HepG2 (cell line): Measurements from ENCODE around the gene AHSG.

Experiments
- DPF2 ChIP-seq: sonication (generic); formaldehyde crosslinking; IDR thresholded peaks from 2 replicates; pipeline ENCODE4 v1.4.0; 2020; ENCODE audit warnings: mild to moderate bottlenecking, low read depth, missing genetic modification reagents, borderline replicate concordance
- EP300 ChIP-seq, 3 experiments: sonication (generic) in 1 of 3; formaldehyde crosslinking in 1 of 3; IDR thresholded peaks; 2 replicates each; pipeline versions ENCODE4 v1.5.1 to v1.6.1; 2011 to 2020; ENCODE audit warnings: low read depth in 2 of 3, low read length in 2 of 3, borderline replicate concordance in 1 of 3, improper control_type of control experiment in 1 of 3, mild to moderate bottlenecking in 1 of 3, missing genetic modification reagents in 1 of 3, moderate library complexity in 1 of 3
- FOXM1 ChIP-seq: sonication (generic); formaldehyde crosslinking; IDR thresholded peaks from 2 replicates; pipeline ENCODE4 v1.5.0; 2020; ENCODE audit warnings: missing genetic modification reagents
- POLR2AphosphoS2 ChIP-seq: IDR thresholded peaks from 2 replicates; pipeline ENCODE4 v1.6.1; 2011; ENCODE audit warnings: low read depth, low read length, improper control_type of control experiment
- RBAK ChIP-seq: sonication (generic); formaldehyde crosslinking; IDR thresholded peaks from 2 replicates; pipeline ENCODE4 v1.5.1; 2020; ENCODE audit warnings: mild to moderate bottlenecking, missing genetic modification reagents
- SP2 ChIP-seq: sonication (generic); formaldehyde crosslinking; IDR thresholded peaks from 2 replicates; pipeline ENCODE4 v1.5.1; 2020; ENCODE audit warnings: mild to moderate bottlenecking, missing genetic modification reagents
- ZNF530 ChIP-seq: sonication (generic); formaldehyde crosslinking; IDR thresholded peaks from 2 replicates; pipeline ENCODE4 v1.5.0; 2020; ENCODE audit warnings: low read depth, mild to moderate bottlenecking, missing genetic modification reagents
- TF ChIP-seq, protein P1 (sequence below): sonication (generic); formaldehyde crosslinking; IDR thresholded peaks from 2 replicates; pipeline ENCODE4 v1.4.0; 2020; ENCODE audit warnings: mild to moderate bottlenecking, missing genetic modification reagents
- TF ChIP-seq, protein P2 (sequence below): sonication (generic); formaldehyde crosslinking; IDR thresholded peaks from 2 replicates; pipeline ENCODE4 v1.5.0; 2020; ENCODE audit warnings: mild to moderate bottlenecking, missing genetic modification reagents, moderate library complexity
- TF ChIP-seq, protein P3 (sequence below), 2 experiments: IDR thresholded peaks; 2 replicates each; pipeline ENCODE4 v1.6.1; 2011 to 2012; ENCODE audit warnings: low read length in 2 of 2, borderline replicate concordance in 1 of 2, low read depth in 1 of 2, mild to moderate bottlenecking in 1 of 2, moderate library complexity in 1 of 2

DNA sequence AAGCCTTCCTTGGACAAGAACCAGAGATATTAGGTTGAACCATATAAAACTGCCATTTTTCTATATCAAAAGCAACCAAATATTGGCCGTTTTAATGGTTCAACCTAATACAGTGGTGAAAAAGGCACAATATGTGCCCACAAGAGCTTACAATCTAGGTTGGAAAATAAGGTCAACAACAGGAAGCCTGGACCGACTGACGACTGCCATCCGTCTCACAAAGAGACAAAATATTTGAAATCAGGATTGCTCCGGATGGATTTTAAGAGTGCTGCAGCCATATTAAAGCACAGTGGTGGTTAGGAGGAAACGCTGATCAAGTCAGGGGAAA is 1.4 kb downstream of the AHSG start:
- TF ChIP-seq, protein P1, sequence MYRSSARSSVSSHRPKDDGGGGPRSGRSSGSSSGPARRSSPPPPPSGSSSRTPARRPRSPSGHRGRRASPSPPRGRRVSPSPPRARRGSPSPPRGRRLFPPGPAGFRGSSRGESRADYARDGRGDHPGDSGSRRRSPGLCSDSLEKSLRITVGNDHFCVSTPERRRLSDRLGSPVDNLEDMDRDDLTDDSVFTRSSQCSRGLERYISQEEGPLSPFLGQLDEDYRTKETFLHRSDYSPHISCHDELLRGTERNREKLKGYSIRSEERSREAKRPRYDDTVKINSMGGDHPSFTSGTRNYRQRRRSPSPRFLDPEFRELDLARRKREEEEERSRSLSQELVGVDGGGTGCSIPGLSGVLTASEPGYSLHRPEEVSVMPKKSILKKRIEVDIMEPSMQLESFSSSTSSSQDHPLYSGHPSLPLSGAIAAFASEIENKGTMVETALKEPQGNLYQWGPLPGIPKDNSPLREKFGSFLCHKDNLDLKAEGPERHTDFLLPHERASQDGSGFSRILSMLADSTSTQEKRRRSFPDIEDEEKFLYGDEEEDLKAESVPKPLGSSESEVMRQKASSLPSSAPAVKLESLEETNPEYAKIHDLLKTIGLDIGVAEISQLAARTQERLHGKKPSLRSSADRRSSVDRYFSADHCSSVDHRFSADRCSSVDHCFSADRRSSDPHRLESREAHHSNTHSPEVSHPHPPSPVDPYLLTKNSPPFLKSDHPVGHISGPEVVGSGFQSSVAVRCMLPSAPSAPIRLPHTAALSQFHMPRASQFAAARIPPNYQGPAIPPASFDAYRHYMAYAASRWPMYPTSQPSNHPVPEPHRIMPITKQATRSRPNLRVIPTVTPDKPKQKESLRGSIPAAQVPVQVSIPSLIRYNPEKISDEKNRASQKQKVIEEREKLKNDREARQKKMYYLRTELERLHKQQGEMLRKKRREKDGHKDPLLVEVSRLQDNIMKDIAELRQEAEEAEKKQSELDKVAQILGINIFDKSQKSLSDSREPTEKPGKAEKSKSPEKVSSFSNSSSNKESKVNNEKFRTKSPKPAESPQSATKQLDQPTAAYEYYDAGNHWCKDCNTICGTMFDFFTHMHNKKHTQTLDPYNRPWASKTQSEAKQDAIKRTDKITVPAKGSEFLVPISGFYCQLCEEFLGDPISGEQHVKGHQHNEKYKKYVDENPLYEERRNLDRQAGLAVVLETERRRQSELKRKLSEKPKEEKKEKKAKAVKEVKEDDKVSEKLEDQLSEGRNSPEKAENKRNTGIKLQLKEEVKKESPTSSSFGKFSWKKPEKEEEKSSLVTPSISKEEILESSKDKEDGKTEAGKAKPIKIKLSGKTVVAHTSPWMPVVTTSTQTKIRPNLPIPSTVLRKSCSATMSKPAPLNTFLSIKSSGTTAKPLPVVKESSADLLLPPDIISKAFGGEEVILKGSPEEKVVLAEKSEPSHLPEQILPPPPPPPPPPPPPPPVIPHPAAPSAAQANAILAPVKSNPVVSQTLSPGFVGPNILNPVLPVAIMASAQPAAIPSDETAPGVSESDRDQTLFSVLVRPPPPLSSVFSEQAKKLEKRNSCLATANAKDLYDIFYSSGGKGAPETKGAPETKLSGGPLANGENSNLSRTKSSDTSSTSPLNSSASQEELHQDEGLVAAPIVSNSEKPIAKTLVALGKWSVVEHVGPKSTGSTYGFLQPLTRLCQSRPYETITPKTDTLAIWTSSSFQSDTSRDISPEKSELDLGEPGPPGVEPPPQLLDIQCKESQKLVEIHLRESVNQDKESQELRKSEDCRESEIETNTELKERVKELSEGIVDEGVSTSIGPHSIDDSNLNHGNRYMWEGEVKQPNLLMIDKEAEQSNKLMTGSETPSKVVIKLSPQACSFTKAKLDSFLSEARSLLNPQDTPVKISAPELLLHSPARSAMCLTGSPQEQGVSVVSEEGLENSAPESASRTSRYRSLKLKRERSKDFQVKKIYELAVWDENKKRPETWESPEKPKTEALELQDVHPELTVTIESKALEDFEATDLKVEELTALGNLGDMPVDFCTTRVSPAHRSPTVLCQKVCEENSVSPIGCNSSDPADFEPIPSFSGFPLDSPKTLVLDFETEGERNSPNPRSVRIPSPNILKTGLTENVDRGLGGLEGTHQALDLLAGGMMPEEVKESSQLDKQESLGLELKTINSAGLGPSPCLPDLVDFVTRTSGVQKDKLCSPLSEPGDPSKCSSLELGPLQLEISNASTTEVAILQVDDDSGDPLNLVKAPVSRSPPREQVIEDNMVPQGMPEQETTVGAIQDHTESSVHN (CRISPR knock-in tag): no peak
- TF ChIP-seq, protein P2, sequence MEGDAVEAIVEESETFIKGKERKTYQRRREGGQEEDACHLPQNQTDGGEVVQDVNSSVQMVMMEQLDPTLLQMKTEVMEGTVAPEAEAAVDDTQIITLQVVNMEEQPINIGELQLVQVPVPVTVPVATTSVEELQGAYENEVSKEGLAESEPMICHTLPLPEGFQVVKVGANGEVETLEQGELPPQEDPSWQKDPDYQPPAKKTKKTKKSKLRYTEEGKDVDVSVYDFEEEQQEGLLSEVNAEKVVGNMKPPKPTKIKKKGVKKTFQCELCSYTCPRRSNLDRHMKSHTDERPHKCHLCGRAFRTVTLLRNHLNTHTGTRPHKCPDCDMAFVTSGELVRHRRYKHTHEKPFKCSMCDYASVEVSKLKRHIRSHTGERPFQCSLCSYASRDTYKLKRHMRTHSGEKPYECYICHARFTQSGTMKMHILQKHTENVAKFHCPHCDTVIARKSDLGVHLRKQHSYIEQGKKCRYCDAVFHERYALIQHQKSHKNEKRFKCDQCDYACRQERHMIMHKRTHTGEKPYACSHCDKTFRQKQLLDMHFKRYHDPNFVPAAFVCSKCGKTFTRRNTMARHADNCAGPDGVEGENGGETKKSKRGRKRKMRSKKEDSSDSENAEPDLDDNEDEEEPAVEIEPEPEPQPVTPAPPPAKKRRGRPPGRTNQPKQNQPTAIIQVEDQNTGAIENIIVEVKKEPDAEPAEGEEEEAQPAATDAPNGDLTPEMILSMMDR (CRISPR knock-in tag): no peak
- TF ChIP-seq RBAK (CRISPR knock-in tag): no peak
- TF ChIP-seq DPF2 (CRISPR knock-in tag): no peak
- TF ChIP-seq, protein P3, sequence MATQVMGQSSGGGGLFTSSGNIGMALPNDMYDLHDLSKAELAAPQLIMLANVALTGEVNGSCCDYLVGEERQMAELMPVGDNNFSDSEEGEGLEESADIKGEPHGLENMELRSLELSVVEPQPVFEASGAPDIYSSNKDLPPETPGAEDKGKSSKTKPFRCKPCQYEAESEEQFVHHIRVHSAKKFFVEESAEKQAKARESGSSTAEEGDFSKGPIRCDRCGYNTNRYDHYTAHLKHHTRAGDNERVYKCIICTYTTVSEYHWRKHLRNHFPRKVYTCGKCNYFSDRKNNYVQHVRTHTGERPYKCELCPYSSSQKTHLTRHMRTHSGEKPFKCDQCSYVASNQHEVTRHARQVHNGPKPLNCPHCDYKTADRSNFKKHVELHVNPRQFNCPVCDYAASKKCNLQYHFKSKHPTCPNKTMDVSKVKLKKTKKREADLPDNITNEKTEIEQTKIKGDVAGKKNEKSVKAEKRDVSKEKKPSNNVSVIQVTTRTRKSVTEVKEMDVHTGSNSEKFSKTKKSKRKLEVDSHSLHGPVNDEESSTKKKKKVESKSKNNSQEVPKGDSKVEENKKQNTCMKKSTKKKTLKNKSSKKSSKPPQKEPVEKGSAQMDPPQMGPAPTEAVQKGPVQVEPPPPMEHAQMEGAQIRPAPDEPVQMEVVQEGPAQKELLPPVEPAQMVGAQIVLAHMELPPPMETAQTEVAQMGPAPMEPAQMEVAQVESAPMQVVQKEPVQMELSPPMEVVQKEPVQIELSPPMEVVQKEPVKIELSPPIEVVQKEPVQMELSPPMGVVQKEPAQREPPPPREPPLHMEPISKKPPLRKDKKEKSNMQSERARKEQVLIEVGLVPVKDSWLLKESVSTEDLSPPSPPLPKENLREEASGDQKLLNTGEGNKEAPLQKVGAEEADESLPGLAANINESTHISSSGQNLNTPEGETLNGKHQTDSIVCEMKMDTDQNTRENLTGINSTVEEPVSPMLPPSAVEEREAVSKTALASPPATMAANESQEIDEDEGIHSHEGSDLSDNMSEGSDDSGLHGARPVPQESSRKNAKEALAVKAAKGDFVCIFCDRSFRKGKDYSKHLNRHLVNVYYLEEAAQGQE (IDR thresholded peaks at IDR 0.05; ENCODE audit: borderline replicate concordance in 1 of 2, low read depth in 1 of 2, low read length in 2 of 2): no peak
- no peak for TF ChIP-seq EP300 (IDR thresholded peaks at IDR 0.05; ENCODE audit: low read depth in 2 of 2, low read length in 2 of 2)
- no peak for TF ChIP-seq EP300 (CRISPR knock-in tag; IDR thresholded peaks at IDR 0.05; ENCODE audit: borderline replicate concordance)
- TF ChIP-seq POLR2AphosphoS2: no peak
- TF ChIP-seq SP2 (CRISPR knock-in tag): no peak
- no peak for TF ChIP-seq FOXM1 (CRISPR knock-in tag)
- TF ChIP-seq ZNF530 (CRISPR knock-in tag): no peak
